PC-3 (cell line): ENCODE results near the gene C10orf143. TPM values are rescaled to one million over a fixed set of nuclear protein-coding genes. Genes with fewer than 3 reads are reported as not detected.

Source experiments
- ATAC-seq: fragments of 200-7000 bp; cut with Tn5 transposase; 2 replicates; pipeline ENCODE4 v1.9.1; 2020; ENCODE audit warnings: mild to moderate bottlenecking, moderate library complexity
- BruUV-seq: library from RNA; stranded (reverse); fragments of 400-500 nt; replicated peaks from 2 replicates; lab custom pipeline; 2021; lab: Mats Ljungman, UMichigan
- CTCF ChIA-PET: fragments of 300-600 bp; sonication (Branson Sonifier 250); formaldehyde crosslinking; loops from one replicate; lab custom pipeline; 2022; ENCODE audit warnings: antibody characterized with exemption; lab: Charles Lee
- POLR2A ChIA-PET: fragments of 300-600 bp; sonication (Branson Sonifier 250); formaldehyde crosslinking; loops from one replicate; lab custom pipeline; 2022; ENCODE audit warnings: antibody characterized with exemption; ENCODE audit not compliant: unreplicated experiment; lab: Charles Lee
- DNase-seq: peaks from one replicate; pipeline ENCODE4 v3.0.0-alpha.2; 2015
- H2AFZ ChIP-seq: fragments of 300-600 bp; sonication (generic); 2 replicates; pipeline ENCODE4 v1.6.0; 2016; ENCODE audit warnings: antibody characterized with exemption, low read length
- H3F3A ChIP-seq: fragments of 300-600 bp; sonication (generic); one replicate; pipeline ENCODE4 v1.6.0; 2017; ENCODE audit warnings: antibody characterized with exemption, low read length, control low read depth, mild to moderate bottlenecking; ENCODE audit not compliant: unreplicated experiment
- H3K27ac ChIP-seq: fragments of 300-600 bp; sonication (generic); 2 replicates; pipeline ENCODE4 v1.5.1; 2016; ENCODE audit warnings: mild to moderate bottlenecking, low read length
- H3K27me3 ChIP-seq: fragments of 300-600 bp; sonication (generic); 2 replicates; pipeline ENCODE4 v1.6.1; 2016; ENCODE audit warnings: low read length, mixed read lengths
- H3K36me3 ChIP-seq: fragments of 300-600 bp; sonication (generic); 2 replicates; pipeline ENCODE4 v1.6.1; 2016; ENCODE audit warnings: low read depth, mixed run types, low read length, mixed read lengths
- H3K4me1 ChIP-seq: fragments of 300-600 bp; sonication (generic); 2 replicates; pipeline ENCODE4 v1.5.1; 2016; ENCODE audit warnings: low read length; ENCODE audit not compliant: insufficient read depth
- H3K4me2 ChIP-seq: fragments of 300-600 bp; sonication (generic); 2 replicates; pipeline ENCODE4 v1.6.0; 2016; ENCODE audit warnings: low read length
- H3K4me3 ChIP-seq: fragments of 300-600 bp; sonication (generic); 2 replicates; pipeline ENCODE4 v1.5.1; 2016; ENCODE audit warnings: mild to moderate bottlenecking, low read length, mixed read lengths
- H3K79me2 ChIP-seq: fragments of 300-600 bp; sonication (generic); 2 replicates; pipeline ENCODE4 v1.6.1; 2017; ENCODE audit warnings: low read length, mixed read lengths
- H3K9ac ChIP-seq: fragments of 300-600 bp; sonication (generic); 2 replicates; pipeline ENCODE4 v1.6.0; 2016; ENCODE audit warnings: mild to moderate bottlenecking, low read length
- H3K9me2 ChIP-seq: fragments of 300-600 bp; sonication (generic); replicated peaks from 2 replicates; pipeline ENCODE4 v1.6.1; 2016; ENCODE audit warnings: mixed run types, low read length, mixed read lengths
- H3K9me3 ChIP-seq: fragments of 300-600 bp; sonication (generic); 2 replicates; pipeline ENCODE4 v1.6.1; 2016; ENCODE audit warnings: low read length, mixed read lengths
- H4K20me1 ChIP-seq: fragments of 300-600 bp; sonication (generic); 2 replicates; pipeline ENCODE4 v1.6.1; 2016; ENCODE audit warnings: low read length, mixed read lengths
- CTCF ChIP-seq: fragments of 300-600 bp; sonication (generic); conservative IDR thresholded peaks from 2 replicates; pipeline ENCODE4 v1.5.1; 2017; ENCODE audit warnings: antibody characterized with exemption, low read depth, mild to moderate bottlenecking, low read length
- EZH2 ChIP-seq: fragments of 300-600 bp; sonication (generic); IDR thresholded peaks from one replicate; pipeline ENCODE4 v1.6.1; 2017; ENCODE audit warnings: antibody characterized with exemption, mild to moderate bottlenecking, low read length; ENCODE audit not compliant: unreplicated experiment
- EZH2phosphoT487 ChIP-seq: fragments of 300-600 bp; sonication (generic); IDR thresholded peaks from 2 replicates; pipeline ENCODE4 v1.6.1; 2018; ENCODE audit warnings: mild to moderate bottlenecking, antibody characterized with exemption, low read length, borderline replicate concordance
- intact Hi-C: fragments of 100-400 bp; cut with micrococcal nuclease; formaldehyde crosslinking; loops from 2 replicates; pipeline ENCODE4 v1.9.0; 2023
- total RNA-seq: library from RNA; depleted of rRNA; stranded (reverse); fragments of >200 nt; gene quantifications from 2 replicates; pipeline ENCODE4 v1.2.3, GENCODE V29; 2014

Gene C10orf143
- total RNA-seq, 1 experiment from 2014 or later: not detected

DNA sequence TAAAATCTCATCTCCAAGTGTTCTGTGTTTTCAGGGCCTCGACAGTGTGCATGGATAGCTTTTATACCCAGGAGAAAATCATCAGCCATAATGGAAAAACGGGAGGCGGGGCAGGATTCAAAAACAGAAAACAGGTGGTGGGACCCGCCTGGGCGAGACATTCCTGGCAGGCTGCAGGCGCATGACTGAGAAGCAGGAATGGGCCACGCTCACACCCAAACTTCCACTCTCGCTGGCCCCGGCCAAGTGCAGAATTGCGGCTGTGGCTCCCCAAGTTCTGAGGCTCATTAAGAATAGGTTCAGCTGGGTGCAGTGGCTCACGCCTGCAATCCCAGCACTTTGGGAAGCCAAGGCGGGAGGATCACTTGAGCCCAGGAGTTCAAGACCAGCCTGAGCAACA is 60.6 kb downstream of the C10orf143 start:
- ATAC-seq: no peak
- DNase-seq: no peak
- H3K9me3 ChIP-seq: no peaks in the 10 kb centered on the region
- H3K4me1 ChIP-seq: no peaks in the 10 kb centered on the region
- H3F3A ChIP-seq: no peaks in the 10 kb centered on the region
- no peaks in the 10 kb centered on the region for H3K9me2 ChIP-seq
- H3K36me3 ChIP-seq: no peaks in the 10 kb centered on the region
- H2AFZ ChIP-seq: no peak overlapping the region
- no peak overlapping the region for H3K9ac ChIP-seq
- 0 out of 2 replicates have a peak, but pooled peaks cover 7% of the 10 kb centered on the region for H3K27me3 ChIP-seq
- TF ChIP-seq EZH2phosphoT487 (no peak), EZH2 (no peak)
- no TSS peak for BruUV-seq
- CTCF ChIA-PET: no interaction called here
- POLR2A ChIA-PET: no interaction called here
- no peak overlapping the region for H3K4me2 ChIP-seq
- no peaks in the 10 kb centered on the region for H3K79me2 ChIP-seq
- H3K27ac ChIP-seq: no peak overlapping the region
- H3K4me3 ChIP-seq: no peak overlapping the region
- intact Hi-C loops: no loop called here
- no peaks in the 10 kb centered on the region for H4K20me1 ChIP-seq

- intact Hi-C loops: no loop called here
- no peaks in the 10 kb centered on the region for H3K9me3 ChIP-seq
- DNase-seq: no peak
- H3K36me3 ChIP-seq: no peaks in the 10 kb centered on the region
- H3K4me3 ChIP-seq: no peak overlapping the region
- CTCF ChIA-PET: no interaction called here
- TF ChIP-seq EZH2phosphoT487 (no peak), EZH2 (no peak)
- no peak overlapping the region for H3K4me2 ChIP-seq
- H3K4me1 ChIP-seq: no peaks in the 10 kb centered on the region
- no TSS peak for BruUV-seq
- H3K27me3 ChIP-seq: 0 out of 2 replicates have a peak, but pooled peaks cover 7% of the 10 kb centered on the region
- H4K20me1 ChIP-seq: no peaks in the 10 kb centered on the region
- H3K27ac ChIP-seq: no peak overlapping the region
- POLR2A ChIA-PET: no interaction called here
- H2AFZ ChIP-seq: no peak overlapping the region
- no peaks in the 10 kb centered on the region for H3K79me2 ChIP-seq
- ATAC-seq: no peak
- no peaks in the 10 kb centered on the region for H3K9me2 ChIP-seq
- H3K9ac ChIP-seq: no peak overlapping the region
- H3F3A ChIP-seq: no peaks in the 10 kb centered on the region
These were observed 61.4 kb downstream of the C10orf143 start for GRCh38 chr10:130049244-130049643.

DNA sequence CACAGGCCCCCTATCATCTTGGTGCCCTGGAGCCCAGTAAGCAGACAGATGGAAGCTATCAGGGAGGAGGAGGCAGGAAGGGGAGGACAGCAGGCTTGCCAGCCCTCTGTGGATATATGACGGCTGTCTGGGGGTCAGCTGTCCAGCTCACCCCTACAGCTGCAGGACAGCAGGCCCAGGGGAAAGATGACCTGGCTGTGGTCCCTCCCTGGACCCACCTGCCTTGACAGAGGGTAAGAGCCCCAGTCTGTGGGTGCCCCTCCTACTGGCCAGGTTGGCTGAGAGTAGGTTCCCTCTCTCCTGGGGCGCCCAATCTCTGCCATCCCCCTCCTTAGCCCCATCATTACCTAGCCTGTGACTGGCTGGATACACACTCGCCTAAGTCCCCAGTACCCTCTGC is 62.5 kb downstream of the C10orf143 start:
- TF ChIP-seq CTCF (no peak), EZH2 (no peak), EZH2phosphoT487 (no peak)
- ATAC-seq (no peak), DNase-seq (no peak)
- H3K4me3 ChIP-seq: no peak overlapping the region
- CTCF ChIA-PET: no interaction called here
- BruUV-seq: no TSS peak
- H3K4me1 ChIP-seq: no peaks in the 10 kb centered on the region
- H3F3A ChIP-seq: no peaks in the 10 kb centered on the region
- no peaks in the 10 kb centered on the region for H3K36me3 ChIP-seq
- no peaks in the 10 kb centered on the region for H3K79me2 ChIP-seq
- no peak overlapping the region for H3K4me2 ChIP-seq
- no peaks in the 10 kb centered on the region for H3K9me3 ChIP-seq
- no peak overlapping the region for H3K9ac ChIP-seq
- H3K27ac ChIP-seq: no peak overlapping the region
- H3K9me2 ChIP-seq: no peaks in the 10 kb centered on the region
- 0 out of 2 replicates have a peak, but pooled peaks cover 7% of the 10 kb centered on the region for H3K27me3 ChIP-seq
- intact Hi-C loops: no loop called here
- no peaks in the 10 kb centered on the region for H4K20me1 ChIP-seq
- POLR2A ChIA-PET: no interaction called here
- no peak overlapping the region for H2AFZ ChIP-seq

DNA sequence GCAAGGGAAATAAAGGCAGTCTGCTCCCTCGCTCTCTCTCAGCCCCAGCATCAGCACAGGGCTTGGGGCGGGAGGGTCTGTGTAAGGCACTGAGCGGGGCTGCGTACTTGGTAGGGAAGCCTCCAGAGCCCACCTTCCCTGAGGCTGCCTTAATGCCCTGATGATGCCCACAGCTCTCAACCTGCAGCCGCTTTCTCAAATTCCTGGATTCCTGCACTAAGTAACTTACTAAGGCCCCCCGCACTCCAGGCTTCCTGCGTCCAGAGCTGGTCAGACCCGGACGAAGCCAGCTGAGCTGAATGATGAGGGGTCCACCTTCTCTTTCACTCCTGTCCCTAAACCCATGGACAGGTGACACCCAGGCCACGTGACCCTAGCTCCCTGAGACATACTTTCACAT is 63.3 kb downstream of the C10orf143 start:
- intact Hi-C loops: no loop called here

More for the DNA sequence above, 63.3 kb downstream of the C10orf143 start:
- H2AFZ ChIP-seq: no peak overlapping the region
- TF ChIP-seq EZH2 (no peak), CTCF (no peak)
- no peaks in the 10 kb centered on the region for H3K79me2 ChIP-seq
- no peaks in the 10 kb centered on the region for H3K9me3 ChIP-seq
- POLR2A ChIA-PET: no interaction called here
- H4K20me1 ChIP-seq: no peaks in the 10 kb centered on the region
- 0 out of 2 replicates have a peak, but pooled peaks cover 7% of the 10 kb centered on the region for H3K27me3 ChIP-seq
- ATAC-seq (no peak), DNase-seq (no peak)
- no peak overlapping the region for H3K4me3 ChIP-seq
- no peak overlapping the region for H3K9ac ChIP-seq
- no peak overlapping the region for H3K27ac ChIP-seq
- H3K9me2 ChIP-seq: no peaks in the 10 kb centered on the region
- H3K4me2 ChIP-seq: no peak overlapping the region
- CTCF ChIA-PET: no interaction called here
- H3K4me1 ChIP-seq: no peaks in the 10 kb centered on the region
- H3K36me3 ChIP-seq: no peaks in the 10 kb centered on the region
- no peaks in the 10 kb centered on the region for H3F3A ChIP-seq
- BruUV-seq: no TSS peak
